OCI-LY7 (cell line): ENCODE results near the gene DLG5.

Source experiments
- EZH2phosphoT487 ChIP-seq: fragments of 200-600 bp; sonication (generic); IDR thresholded peaks from 2 replicates; pipeline ENCODE4 v1.6.1; 2018; ENCODE audit warnings: low read depth, borderline replicate concordance, mild to moderate bottlenecking, mixed run types, antibody characterized with exemption, low read length, moderate library complexity, mixed read lengths
- TF ChIP-seq, protein P1 (sequence below): fragments of 200-600 bp; sonication (generic); conservative IDR thresholded peaks from 2 replicates; pipeline ENCODE4 v1.5.1; 2014; ENCODE audit warnings: mild to moderate bottlenecking, antibody characterized with exemption, low read length, moderate library complexity, mixed read lengths

DNA sequence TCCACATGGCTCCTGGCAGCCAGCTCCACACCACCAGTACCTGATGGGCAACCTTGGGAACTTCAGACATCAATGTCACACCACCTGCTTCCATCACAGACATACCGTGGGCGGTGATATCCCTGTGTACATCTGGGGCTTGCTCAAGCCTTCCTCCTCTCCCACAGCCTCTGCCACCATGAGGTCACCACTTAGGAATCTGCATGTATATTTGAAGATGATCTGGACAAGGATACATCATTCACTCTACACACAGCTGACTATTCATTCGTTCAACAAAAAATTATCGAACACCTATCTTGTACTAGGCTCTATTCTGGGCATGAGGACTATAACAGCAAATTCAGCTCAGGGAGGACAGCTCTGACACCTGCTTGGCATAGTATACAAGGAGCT lies 6.8 kb downstream of the DLG5 start:
- TF ChIP-seq, protein P1, sequence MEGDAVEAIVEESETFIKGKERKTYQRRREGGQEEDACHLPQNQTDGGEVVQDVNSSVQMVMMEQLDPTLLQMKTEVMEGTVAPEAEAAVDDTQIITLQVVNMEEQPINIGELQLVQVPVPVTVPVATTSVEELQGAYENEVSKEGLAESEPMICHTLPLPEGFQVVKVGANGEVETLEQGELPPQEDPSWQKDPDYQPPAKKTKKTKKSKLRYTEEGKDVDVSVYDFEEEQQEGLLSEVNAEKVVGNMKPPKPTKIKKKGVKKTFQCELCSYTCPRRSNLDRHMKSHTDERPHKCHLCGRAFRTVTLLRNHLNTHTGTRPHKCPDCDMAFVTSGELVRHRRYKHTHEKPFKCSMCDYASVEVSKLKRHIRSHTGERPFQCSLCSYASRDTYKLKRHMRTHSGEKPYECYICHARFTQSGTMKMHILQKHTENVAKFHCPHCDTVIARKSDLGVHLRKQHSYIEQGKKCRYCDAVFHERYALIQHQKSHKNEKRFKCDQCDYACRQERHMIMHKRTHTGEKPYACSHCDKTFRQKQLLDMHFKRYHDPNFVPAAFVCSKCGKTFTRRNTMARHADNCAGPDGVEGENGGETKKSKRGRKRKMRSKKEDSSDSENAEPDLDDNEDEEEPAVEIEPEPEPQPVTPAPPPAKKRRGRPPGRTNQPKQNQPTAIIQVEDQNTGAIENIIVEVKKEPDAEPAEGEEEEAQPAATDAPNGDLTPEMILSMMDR, result no peak
- TF ChIP-seq EZH2phosphoT487, result no peak
